ENCODE results near the gene ZNF212.
A peak's percentile ranks its signal among the peaks of the same experiment; 100 is the strongest.

The ZNF212 gene

GRCh38 chr7:149256568-149256967, 17.1 kb downstream of the ZNF212 start:
- Histone ChIP-seq H3K9me3 (ENCODE audit: insufficient read depth, low read depth, low read length) (no peaks in the 10 kb centered on the region), H3K27me3 (ENCODE audit: insufficient read depth, low read length, poor library complexity, severe bottlenecking) (no peaks in the 10 kb centered on the region), H3K9ac (ENCODE audit: low read depth, low read length, poor library complexity, severe bottlenecking) (no peak overlapping the region), H3K79me2 (ENCODE audit: insufficient read depth, low read length) (no peaks in the 10 kb centered on the region), H3K4me2 (ENCODE audit: low read depth, low read length, poor library complexity, severe bottlenecking) (no peak overlapping the region), H4K20me1 (ENCODE audit: insufficient read depth, low read length, poor library complexity, severe bottlenecking) (no peaks in the 10 kb centered on the region), H3K4me1 (ENCODE audit: insufficient read depth, low read length, poor library complexity, severe bottlenecking) (peaks cover 3% of the 10 kb centered on the region), H3K9me2 (replicated peaks; ENCODE audit: low read depth, low read length) (no peaks in the 10 kb centered on the region), H3K4me3 (ENCODE audit: low read length, poor library complexity, severe bottlenecking) (no peak overlapping the region), H3F3A (ENCODE audit: low read depth) (no peaks in the 10 kb centered on the region), H2AFZ (ENCODE audit: low read length) (no peak overlapping the region), H3K36me3 (ENCODE audit: insufficient read depth, low read length) (peaks cover 48% of the 10 kb centered on the region; the same call in 1 of the 2 replicates)
- TF ChIP-seq EZH2phosphoT487 (IDR thresholded peaks at IDR 0.05; ENCODE audit: borderline replicate concordance) (no peak), CTCF (conservative IDR thresholded peaks at IDR 0.05; ENCODE audit: low read length) (no peak)

- TF ChIP-seq EZH2phosphoT487 (IDR thresholded peaks at IDR 0.05; ENCODE audit: borderline replicate concordance): no peak
- no peak for TF ChIP-seq CTCF (conservative IDR thresholded peaks at IDR 0.05; ENCODE audit: low read length)
- H3K36me3 ChIP-seq (ENCODE audit: insufficient read depth, low read length): peaks cover 42% of the 10 kb centered on the region; the same call in 1 of the 2 replicates
Measured at GRCh38 chr7:149257146-149257545, 17.7 kb downstream of the ZNF212 start.

GRCh38 chr7:149261316-149261828, 21.9 kb downstream of the ZNF212 start:
- Histone ChIP-seq H3K79me2 (ENCODE audit: insufficient read depth, low read length) (no peaks in the 10 kb centered on the region), H4K20me1 (ENCODE audit: insufficient read depth, low read length, poor library complexity, severe bottlenecking) (no peaks in the 10 kb centered on the region), H3F3A (ENCODE audit: low read depth) (no peaks in the 10 kb centered on the region), H3K9ac (ENCODE audit: low read depth, low read length, poor library complexity, severe bottlenecking) (peak overlapping the region; percentile 77), H3K36me3 (ENCODE audit: insufficient read depth, low read length) (peaks cover 1% of the 10 kb centered on the region; the same call in 1 of the 2 replicates), H3K4me3 (ENCODE audit: low read length, poor library complexity, severe bottlenecking) (peak overlapping the region; percentile 80), H2AFZ (ENCODE audit: low read length) (peak overlapping the region; percentile 97), H3K4me1 (ENCODE audit: insufficient read depth, low read length, poor library complexity, severe bottlenecking) (peaks cover 4% of the 10 kb centered on the region), H3K4me2 (ENCODE audit: low read depth, low read length, poor library complexity, severe bottlenecking) (peak overlapping the region; percentile 76), H3K27me3 (ENCODE audit: insufficient read depth, low read length, poor library complexity, severe bottlenecking) (no peaks in the 10 kb centered on the region), H3K9me3 (ENCODE audit: insufficient read depth, low read depth, low read length) (no peaks in the 10 kb centered on the region), H3K9me2 (replicated peaks; ENCODE audit: low read depth, low read length) (no peaks in the 10 kb centered on the region)
- no peak for TF ChIP-seq EZH2phosphoT487 (IDR thresholded peaks at IDR 0.05; ENCODE audit: borderline replicate concordance)
- TF ChIP-seq CTCF (conservative IDR thresholded peaks at IDR 0.05; ENCODE audit: low read length): no peak

More at GRCh38 chr7:149257146-149257545, 17.7 kb downstream of the ZNF212 start:
- Histone ChIP-seq H3K27me3 (ENCODE audit: insufficient read depth, low read length, poor library complexity, severe bottlenecking) (no peaks in the 10 kb centered on the region), H2AFZ (ENCODE audit: low read length) (no peak overlapping the region), H3K79me2 (ENCODE audit: insufficient read depth, low read length) (no peaks in the 10 kb centered on the region), H3K9me3 (ENCODE audit: insufficient read depth, low read depth, low read length) (no peaks in the 10 kb centered on the region), H3K4me3 (ENCODE audit: low read length, poor library complexity, severe bottlenecking) (no peak overlapping the region), H3K4me2 (ENCODE audit: low read depth, low read length, poor library complexity, severe bottlenecking) (no peak overlapping the region), H3F3A (ENCODE audit: low read depth) (no peaks in the 10 kb centered on the region), H3K9me2 (replicated peaks; ENCODE audit: low read depth, low read length) (no peaks in the 10 kb centered on the region), H4K20me1 (ENCODE audit: insufficient read depth, low read length, poor library complexity, severe bottlenecking) (no peaks in the 10 kb centered on the region), H3K4me1 (ENCODE audit: insufficient read depth, low read length, poor library complexity, severe bottlenecking) (peaks cover 4% of the 10 kb centered on the region), H3K9ac (ENCODE audit: low read depth, low read length, poor library complexity, severe bottlenecking) (no peak overlapping the region)

All from Loucy (cell line).